HepG2 (cell line): ENCODE results near the gene PTPA. TPM values are rescaled to one million over a fixed set of nuclear protein-coding genes. Genes with fewer than 3 reads are reported as not detected.

Experiments
- CHD2 ChIP-seq: IDR thresholded peaks from 2 replicates; pipeline ENCODE4 v1.6.1; 2011; ENCODE audit warnings: low read depth, low read length, improper control_type of control experiment
- CREB1 ChIP-seq, 2 experiments: fragments of 450-650 bp in 1 of 2; IDR thresholded peaks; 2 replicates each; pipeline ENCODE4 v1.6.1; 2016 to 2017; ENCODE audit warnings: control low read depth in 1 of 2, mild to moderate bottlenecking in 1 of 2, missing compliant biosample characterization in 1 of 2, missing genetic modification characterization in 1 of 2
- EED ChIP-seq: sonication (generic); formaldehyde crosslinking; IDR thresholded peaks from 2 replicates; pipeline ENCODE4 v1.5.0; 2020; ENCODE audit warnings: mild to moderate bottlenecking, missing genetic modification reagents
- FLYWCH1 ChIP-seq: sonication (generic); formaldehyde crosslinking; IDR thresholded peaks from 2 replicates; pipeline ENCODE4 v1.8.1; 2023; ENCODE audit warnings: mild to moderate bottlenecking, missing genetic modification reagents
- GABPB1 ChIP-seq: IDR thresholded peaks from 2 replicates; pipeline ENCODE4 v1.6.1; 2016; ENCODE audit warnings: mild to moderate bottlenecking, missing genetic modification reagents, moderate library complexity, missing compliant biosample characterization
- KDM5B ChIP-seq: sonication (generic); formaldehyde crosslinking; IDR thresholded peaks from 2 replicates; pipeline ENCODE4 v1.4.0; 2020; ENCODE audit warnings: missing genetic modification reagents, mild to moderate bottlenecking, borderline replicate concordance
- KLF15 ChIP-seq: sonication (generic); formaldehyde crosslinking; IDR thresholded peaks from 2 replicates; pipeline ENCODE4 v1.8.1; 2023; ENCODE audit warnings: borderline replicate concordance, mild to moderate bottlenecking, inconsistent platforms, missing genetic modification reagents, mixed read lengths
- MTA1 ChIP-seq: sonication (generic); formaldehyde crosslinking; IDR thresholded peaks from 2 replicates; pipeline ENCODE4 v1.4.0; 2020; ENCODE audit warnings: missing genetic modification reagents, mild to moderate bottlenecking, borderline replicate concordance
- NFIB ChIP-seq: sonication (generic); formaldehyde crosslinking; IDR thresholded peaks from 2 replicates; pipeline ENCODE4 v1.9.0; 2021; ENCODE audit warnings: missing genetic modification reagents, mild to moderate bottlenecking, borderline replicate concordance
- NKX3-1 ChIP-seq: sonication (generic); formaldehyde crosslinking; IDR thresholded peaks from 2 replicates; pipeline ENCODE4 v1.5.0; 2020; ENCODE audit warnings: missing genetic modification reagents
- SAP130 ChIP-seq: IDR thresholded peaks from 2 replicates; pipeline ENCODE4 v1.6.1; 2016; ENCODE audit warnings: low read depth
- SATB2 ChIP-seq: sonication (generic); formaldehyde crosslinking; IDR thresholded peaks from 2 replicates; pipeline ENCODE4 v1.5.0; 2020; ENCODE audit warnings: missing genetic modification reagents
- SSRP1 ChIP-seq: IDR thresholded peaks from 2 replicates; pipeline ENCODE4 v1.6.1; 2016; ENCODE audit warnings: control low read depth
- XRCC5 ChIP-seq: fragments of 200-400 bp; formaldehyde crosslinking; optimal IDR thresholded peaks from 2 replicates; pipeline ENCODE3; 2017; ENCODE audit warnings: mild to moderate bottlenecking, low read length
- ZBTB7A ChIP-seq: sonication (generic); formaldehyde crosslinking; IDR thresholded peaks from 2 replicates; pipeline ENCODE4 v1.8.0; 2022; ENCODE audit warnings: mild to moderate bottlenecking, missing genetic modification reagents
- ZMAT3 ChIP-seq: sonication (generic); formaldehyde crosslinking; conservative IDR thresholded peaks from 2 replicates; pipeline ENCODE4 v1.7.0; 2021; ENCODE audit warnings: missing genetic modification reagents
- ZNF317 ChIP-seq: sonication (generic); formaldehyde crosslinking; IDR thresholded peaks from 2 replicates; pipeline ENCODE4 v1.5.0; 2020; ENCODE audit warnings: mild to moderate bottlenecking, missing genetic modification reagents
- ZNF343 ChIP-seq: sonication (generic); formaldehyde crosslinking; IDR thresholded peaks from 2 replicates; pipeline ENCODE4 v1.4.0; 2020; ENCODE audit warnings: mild to moderate bottlenecking, missing genetic modification reagents
- ZNF382 ChIP-seq: sonication (generic); formaldehyde crosslinking; IDR thresholded peaks from 2 replicates; pipeline ENCODE4 v1.5.0; 2020; ENCODE audit warnings: missing genetic modification reagents, mild to moderate bottlenecking, borderline replicate concordance
- ZNF501 ChIP-seq: sonication (generic); formaldehyde crosslinking; IDR thresholded peaks from 2 replicates; pipeline ENCODE4 v1.5.1; 2020; ENCODE audit warnings: mild to moderate bottlenecking, moderate library complexity, missing genetic modification reagents
- ZNF549 ChIP-seq: sonication (generic); formaldehyde crosslinking; IDR thresholded peaks from 2 replicates; pipeline ENCODE4 v1.5.0; 2020; ENCODE audit warnings: missing genetic modification reagents
- ZNF790 ChIP-seq: sonication (generic); formaldehyde crosslinking; IDR thresholded peaks from 2 replicates; pipeline ENCODE4 v1.8.0; 2022; ENCODE audit warnings: missing genetic modification reagents, mild to moderate bottlenecking, borderline replicate concordance
- ZNF883 ChIP-seq: sonication (generic); formaldehyde crosslinking; IDR thresholded peaks from 2 replicates; pipeline ENCODE4 v1.5.1; 2020; ENCODE audit warnings: mild to moderate bottlenecking, missing genetic modification reagents; ENCODE audit errors: not compliant biosample characterization
- polyA plus RNA-seq, 8 experiments: library from polyadenylated mRNA; depleted of rRNA in 3 of 8; stranded (reverse) in 7 of 8; unstranded in 1 of 8; fragments of >200 nt; fragmentation: Illumina TruSeq in 4 of 8; extraction: Trizol in 4 of 8; gene quantifications; 2 replicates each; pipeline versions ENCODE4 v1.2.1 to v1.2.3, GENCODE V29; 2011 to 2016; ENCODE audit warnings: low read depth in 4 of 8, missing spikeins in 1 of 8, mixed read lengths in 1 of 8; ENCODE audit not compliant: insufficient read depth in 1 of 8
- total RNA-seq, 5 experiments: library from RNA; depleted of rRNA; stranded (reverse); fragments of >200 nt; fragmentation: Illumina TruSeq; extraction: Trizol; gene quantifications; 2 replicates each; pipeline ENCODE4 v1.2.3, GENCODE V29; 2016; ENCODE audit warnings: low read depth in 1 of 5
- TF ChIP-seq, protein P1 (sequence below): sonication (generic); formaldehyde crosslinking; IDR thresholded peaks from 2 replicates; pipeline ENCODE4 v1.4.0; 2020; ENCODE audit warnings: missing genetic modification reagents, borderline replicate concordance
- TF ChIP-seq, protein P2 (sequence below): IDR thresholded peaks from 2 replicates; pipeline ENCODE4 v1.6.1; 2016; ENCODE audit warnings: missing compliant biosample characterization, missing genetic modification reagents, borderline replicate concordance
- TF ChIP-seq, protein P3 (sequence below): sonication (generic); formaldehyde crosslinking; IDR thresholded peaks from 2 replicates; pipeline ENCODE4 v1.8.0; 2022; ENCODE audit warnings: missing genetic modification reagents, mild to moderate bottlenecking, inconsistent platforms, borderline replicate concordance

The PTPA gene
- total and polyA plus RNA-seq, 2 of the 13 experiments (the other 11 are each of a cell fraction or from before 2014, with no cell fraction given) = 79.3 to 105 TPM

DNA sequence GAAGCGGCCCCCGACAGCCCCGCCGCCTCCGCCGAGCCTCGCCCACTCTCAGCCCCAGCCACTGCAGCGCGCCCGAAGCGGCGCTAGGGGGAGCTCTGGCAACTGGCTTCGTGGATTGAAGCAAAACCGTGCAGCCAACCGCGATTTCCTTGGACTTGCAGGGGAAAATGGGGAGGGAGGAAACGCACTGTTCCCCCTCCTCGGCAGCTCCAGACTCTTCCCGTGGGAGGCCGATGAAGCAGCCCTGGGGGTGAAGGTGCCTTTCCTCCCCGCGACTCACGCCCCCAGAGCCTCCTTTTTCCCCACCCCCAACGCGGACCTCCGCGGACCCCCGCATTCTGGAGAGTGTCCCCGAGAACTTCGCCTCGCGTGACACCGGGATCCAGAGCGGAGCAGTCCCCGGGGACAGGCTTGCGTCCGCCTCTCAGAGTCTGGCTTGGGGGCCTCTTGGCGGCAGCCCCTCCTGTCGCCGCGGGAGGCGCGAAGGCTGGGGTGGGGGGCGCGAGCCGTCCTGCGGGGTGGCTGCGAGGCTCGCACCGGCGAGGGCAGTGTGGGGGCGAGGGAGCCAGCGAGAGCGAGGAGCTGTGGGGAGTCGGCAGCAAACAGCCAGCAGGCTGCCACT is 63.0 kb downstream of the PTPA start (continued):
- TF ChIP-seq, protein P1, sequence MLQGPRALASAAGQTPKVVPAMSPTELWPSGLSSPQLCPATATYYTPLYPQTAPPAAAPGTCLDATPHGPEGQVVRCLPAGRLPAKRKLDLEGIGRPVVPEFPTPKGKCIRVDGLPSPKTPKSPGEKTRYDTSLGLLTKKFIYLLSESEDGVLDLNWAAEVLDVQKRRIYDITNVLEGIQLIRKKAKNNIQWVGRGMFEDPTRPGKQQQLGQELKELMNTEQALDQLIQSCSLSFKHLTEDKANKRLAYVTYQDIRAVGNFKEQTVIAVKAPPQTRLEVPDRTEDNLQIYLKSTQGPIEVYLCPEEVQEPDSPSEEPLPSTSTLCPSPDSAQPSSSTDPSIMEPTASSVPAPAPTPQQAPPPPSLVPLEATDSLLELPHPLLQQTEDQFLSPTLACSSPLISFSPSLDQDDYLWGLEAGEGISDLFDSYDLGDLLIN (CRISPR knock-in tag) = no peak
- no peak for TF ChIP-seq ZNF549
- TF ChIP-seq ZNF317 (CRISPR knock-in tag) = peak; percentile 73; the same call in 1 of the 2 replicates
- TF ChIP-seq SSRP1 (CRISPR knock-in tag) = peak; percentile 45; the same call in 1 of the 2 replicates
- TF ChIP-seq NFIB (CRISPR knock-in tag) = no peak
- TF ChIP-seq CHD2 = no peak
- TF ChIP-seq KLF15 (CRISPR knock-in tag) = no peak
- peak; percentile 75 for TF ChIP-seq KDM5B (CRISPR knock-in tag)
- TF ChIP-seq ZBTB7A = no peak; the same call in 1 of the 2 replicates
- peak; percentile 67 for TF ChIP-seq GABPB1 (CRISPR knock-in tag)
- 0 out of 2 replicates have a peak, but pooled peaks have one; percentile 1 for TF ChIP-seq ZNF343 (CRISPR knock-in tag)
- TF ChIP-seq SATB2 = no peak
- TF ChIP-seq SAP130 (CRISPR knock-in tag) = peak; percentile 71
- TF ChIP-seq, protein P2, sequence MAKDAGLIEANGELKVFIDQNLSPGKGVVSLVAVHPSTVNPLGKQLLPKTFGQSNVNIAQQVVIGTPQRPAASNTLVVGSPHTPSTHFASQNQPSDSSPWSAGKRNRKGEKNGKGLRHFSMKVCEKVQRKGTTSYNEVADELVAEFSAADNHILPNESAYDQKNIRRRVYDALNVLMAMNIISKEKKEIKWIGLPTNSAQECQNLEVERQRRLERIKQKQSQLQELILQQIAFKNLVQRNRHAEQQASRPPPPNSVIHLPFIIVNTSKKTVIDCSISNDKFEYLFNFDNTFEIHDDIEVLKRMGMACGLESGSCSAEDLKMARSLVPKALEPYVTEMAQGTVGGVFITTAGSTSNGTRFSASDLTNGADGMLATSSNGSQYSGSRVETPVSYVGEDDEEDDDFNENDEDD (CRISPR knock-in tag) = peak; percentile 49; the same call in 1 of the 2 replicates
- 0 out of 2 replicates have a peak, but pooled peaks have one; percentile 17 for TF ChIP-seq MTA1 (CRISPR knock-in tag)
- TF ChIP-seq ZNF790 (CRISPR knock-in tag) = no peak
- TF ChIP-seq XRCC5 = peak; percentile 90
- TF ChIP-seq FLYWCH1 (CRISPR knock-in tag) = no peak
- TF ChIP-seq ZNF883 (CRISPR knock-in tag) = no peak
- TF ChIP-seq ZMAT3 = 0 out of 2 replicates have a peak, but pooled peaks have one; percentile 45
- no peak for TF ChIP-seq ZNF382 (CRISPR knock-in tag)
- TF ChIP-seq, protein P3, sequence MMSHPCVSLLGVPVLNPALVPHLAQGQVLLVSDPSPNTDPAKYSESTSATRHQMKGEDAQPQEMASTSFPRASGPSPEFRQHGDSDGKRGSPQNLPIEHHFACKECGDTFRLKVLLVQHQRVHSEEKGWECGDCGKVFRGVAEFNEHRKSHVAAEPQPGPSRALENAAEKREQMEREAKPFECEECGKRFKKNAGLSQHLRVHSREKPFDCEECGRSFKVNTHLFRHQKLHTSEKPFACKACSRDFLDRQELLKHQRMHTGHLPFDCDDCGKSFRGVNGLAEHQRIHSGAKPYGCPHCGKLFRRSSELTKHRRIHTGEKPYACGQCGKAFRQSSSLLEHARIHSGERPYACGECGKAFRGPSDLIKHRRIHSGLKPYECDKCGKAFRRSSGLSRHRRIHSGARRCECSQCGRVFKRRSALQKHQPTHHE (CRISPR knock-in tag) = peak; percentile 50; the same call in 1 of the 2 replicates
- TF ChIP-seq NKX3-1 (CRISPR knock-in tag) = peak; percentile 28; the same call in 1 of the 2 replicates
- TF ChIP-seq CREB1 (IDR thresholded peaks at IDR 0.05) = no peak
- TF ChIP-seq CREB1 (CRISPR knock-in tag; IDR thresholded peaks at IDR 0.05) = no peak
- TF ChIP-seq ZNF501 (CRISPR knock-in tag) = peak; percentile 41; the same call in 1 of the 2 replicates
- TF ChIP-seq EED (CRISPR knock-in tag) = no peak; the same call in 1 of the 2 replicates
